Activated T-cell treated with anti-CD3 and anti-CD28 coated beads, Interleukin-2, amount 50 U/mL, for 72 hours (primary cell): ENCODE results near the gene CLDND2. TPM values are rescaled to one million over a fixed set of nuclear protein-coding genes. Genes with fewer than 3 reads are reported as not detected.

Experiments
- ATAC-seq, 2 donors: fragments of 150-1000 bp; cut with Tn5 transposase; replicated peaks in 1 of 2; 2 replicates each; pipeline ENCODE4 v1.10.0; 2021; ENCODE audit warnings: moderate library complexity in 2 of 2, mild to moderate bottlenecking in 1 of 2
- DNase-seq, 2 donors: peaks; one replicate each; pipeline ENCODE4 v3.0.0; 2021 to 2022; ENCODE audit warnings: mixed read lengths in 1 of 2
- H3K27ac Mint-ChIP-seq: one replicate; pipeline ENCODE4 v1.8.0; 2022; ENCODE audit warnings: mild to moderate bottlenecking, moderate library complexity, mixed read lengths
- H3K27me3 Mint-ChIP-seq: one replicate; pipeline ENCODE4 v1.8.0; 2022; ENCODE audit warnings: low read depth, mixed read lengths
- H3K36me3 Mint-ChIP-seq, 2 donors: one replicate each; pipeline ENCODE4 v1.8.0; 2022; ENCODE audit warnings: mixed read lengths in 2 of 2, mild to moderate bottlenecking in 1 of 2; ENCODE audit not compliant: insufficient read depth in 2 of 2
- H3K4me1 Mint-ChIP-seq: one replicate; pipeline ENCODE4 v1.8.0; 2022; ENCODE audit warnings: low read depth, mixed read lengths
- H3K4me3 Mint-ChIP-seq, 2 donors: one replicate each; pipeline ENCODE4 v1.8.0; 2022; ENCODE audit warnings: mild to moderate bottlenecking in 2 of 2, mixed read lengths in 2 of 2, moderate library complexity in 2 of 2
- H3K9me3 Mint-ChIP-seq, 2 donors: one replicate each; pipeline ENCODE4 v1.8.0; 2022; ENCODE audit warnings: mixed read lengths in 2 of 2
- total RNA-seq, 2 donors: library from RNA; stranded (reverse); gene quantifications; one replicate each; pipeline ENCODE4 v1.2.3, GENCODE V29; 2022

Gene CLDND2
- total RNA-seq, 2 donors from 2014 or later: 14.0 to 14.9 TPM

DNA sequence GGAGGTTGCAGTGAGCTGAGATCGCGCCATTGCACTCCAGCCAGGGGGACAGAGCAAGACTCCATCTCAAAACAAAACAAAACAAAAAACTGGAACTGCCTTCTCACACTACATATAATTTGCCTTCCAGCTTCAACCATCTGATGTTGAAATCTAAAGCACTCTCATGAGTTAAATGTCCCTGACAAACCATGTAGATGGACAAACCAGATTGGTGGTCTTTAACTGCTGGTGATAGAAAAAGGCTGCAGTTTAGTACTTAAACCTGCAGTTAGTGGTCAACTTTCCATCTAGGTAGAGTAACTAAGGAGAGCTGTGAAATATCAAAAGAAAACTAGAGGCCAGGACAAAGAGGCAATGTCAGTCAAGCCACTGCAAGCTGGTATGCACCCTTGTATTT, 27.4 kb upstream of the CLDND2 start:
- Mint-ChIP-seq H3K4me1 (peaks cover 57% of the 10 kb centered on the region), H3K27me3 (no peaks in the 10 kb centered on the region), H3K9me3 (peaks cover 0 to 1% of the 10 kb centered on the region in 2 donors), H3K27ac (no peak overlapping the region), H3K4me3 (peak overlapping the region; percentile 95), H3K36me3 (peaks cover 0 to 4% of the 10 kb centered on the region in 2 donors)
- no peak for DNase-seq
- ATAC-seq: no peak

DNA sequence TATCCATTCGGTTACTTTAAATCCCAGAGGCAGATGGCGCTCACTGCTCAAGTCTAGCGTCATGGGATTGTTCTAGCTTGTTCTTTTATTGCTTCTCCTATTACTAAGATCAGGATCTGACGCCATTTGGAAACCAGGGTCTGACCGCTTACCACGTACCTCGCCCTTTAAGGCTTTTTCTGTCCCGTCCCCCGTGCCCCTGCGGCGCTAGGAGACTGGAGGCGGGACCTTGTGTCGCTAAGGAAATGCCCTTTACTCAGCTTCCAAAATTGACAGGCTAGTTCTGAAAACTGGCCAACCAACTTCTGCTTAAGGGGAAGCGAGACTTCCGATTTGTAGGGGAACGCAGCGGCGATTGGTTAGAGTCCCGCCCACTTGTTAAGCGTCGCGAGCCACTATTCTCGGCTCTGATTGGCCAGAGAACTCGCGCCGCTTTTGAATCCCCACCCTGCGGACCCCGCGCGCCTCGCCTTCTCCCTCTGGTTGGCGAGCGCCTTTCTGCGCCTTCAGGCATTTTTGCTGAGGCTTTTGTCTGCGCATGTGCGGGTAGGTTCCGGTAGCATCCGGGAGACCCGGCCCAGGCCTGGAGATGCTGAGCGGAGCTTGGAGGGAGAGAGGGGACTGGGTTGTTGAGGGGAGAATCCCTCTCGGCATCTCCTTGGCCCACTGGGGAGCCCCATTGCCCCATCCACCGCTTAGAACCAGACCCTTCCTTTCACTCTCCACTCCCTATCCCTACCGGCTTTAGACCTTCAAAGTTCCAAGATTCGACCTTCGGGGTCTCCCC, 25.4 kb upstream of the CLDND2 start:
- Mint-ChIP-seq H3K9me3 (peaks cover 0 to 3% of the 10 kb centered on the region in 2 donors), H3K4me3 (peak overlapping the region; percentile 95), H3K36me3 (peaks cover 0 to 2% of the 10 kb centered on the region in 2 donors), H3K27ac (peak overlapping the region; percentile 97), H3K4me1 (peaks cover 70% of the 10 kb centered on the region), H3K27me3 (no peaks in the 10 kb centered on the region)
- peak; percentile 97 to 98 for DNase-seq
- peak; percentile 87 to 89 for ATAC-seq

DNA sequence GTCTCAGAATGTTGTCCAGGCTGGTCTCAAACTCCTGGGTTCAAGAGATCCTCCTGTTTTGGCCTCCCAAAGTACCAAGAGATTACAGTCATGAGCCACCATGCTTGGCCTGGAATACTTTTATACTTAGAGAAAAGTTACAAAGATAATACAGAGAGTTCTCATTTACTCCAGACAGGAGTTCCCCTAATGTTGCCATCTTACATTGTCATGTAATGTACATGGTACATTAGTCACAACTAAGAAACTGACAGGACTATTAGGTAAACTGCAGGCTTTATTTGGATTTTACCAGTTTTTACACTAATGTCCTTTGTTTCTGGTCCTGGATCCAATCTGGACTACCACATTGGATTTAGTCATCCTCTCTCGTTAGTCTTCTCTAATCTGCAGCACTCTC, 23.9 kb upstream of the CLDND2 start:
- peaks cover 0 to 2% of the 10 kb centered on the region in 2 donors for H3K36me3 Mint-ChIP-seq
- H3K4me3 Mint-ChIP-seq: peak overlapping the region; percentile 75 to 79
- H3K27me3 Mint-ChIP-seq: no peaks in the 10 kb centered on the region
- H3K27ac Mint-ChIP-seq: peak overlapping the region; percentile 39
- peaks cover 73% of the 10 kb centered on the region for H3K4me1 Mint-ChIP-seq
- peaks cover 0 to 3% of the 10 kb centered on the region in 2 donors for H3K9me3 Mint-ChIP-seq
- no peak for ATAC-seq
- DNase-seq: no peak

DNA sequence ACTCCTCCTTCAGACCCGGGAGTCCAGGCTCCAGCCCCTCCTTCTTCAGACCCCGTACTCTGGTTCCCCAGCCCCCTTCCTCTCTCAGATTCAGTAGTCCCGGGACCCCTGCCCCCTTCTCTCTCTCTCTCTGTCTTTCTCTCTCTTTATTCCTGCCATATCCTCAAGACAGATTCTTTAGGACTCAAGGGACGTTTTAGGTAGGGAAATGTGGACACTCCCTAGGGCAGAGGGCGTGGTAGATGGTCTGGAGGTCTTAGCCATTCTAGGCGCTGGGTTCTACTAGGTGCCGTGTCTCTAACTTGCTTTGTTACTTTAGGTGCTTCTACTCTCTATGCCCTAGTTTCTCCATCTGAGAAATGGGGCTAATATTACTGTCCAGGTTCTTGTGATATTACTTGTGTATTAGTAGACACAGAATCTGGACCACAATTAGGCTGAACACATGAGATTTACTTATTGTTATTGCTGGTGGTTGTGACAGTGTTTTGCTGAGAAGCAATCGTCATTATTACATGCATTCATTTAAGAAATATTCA, 22.3 kb upstream of the CLDND2 start:
- ATAC-seq: no peak
- Mint-ChIP-seq H3K4me1 (peaks cover 63% of the 10 kb centered on the region), H3K36me3 (peaks cover 0 to 2% of the 10 kb centered on the region in 2 donors), H3K4me3 (peak overlapping the region; percentile 46 to 47), H3K27me3 (no peaks in the 10 kb centered on the region), H3K27ac (peak overlapping the region; percentile 80), H3K9me3 (peaks cover 0 to 3% of the 10 kb centered on the region in 2 donors)
- DNase-seq: no peak

DNA sequence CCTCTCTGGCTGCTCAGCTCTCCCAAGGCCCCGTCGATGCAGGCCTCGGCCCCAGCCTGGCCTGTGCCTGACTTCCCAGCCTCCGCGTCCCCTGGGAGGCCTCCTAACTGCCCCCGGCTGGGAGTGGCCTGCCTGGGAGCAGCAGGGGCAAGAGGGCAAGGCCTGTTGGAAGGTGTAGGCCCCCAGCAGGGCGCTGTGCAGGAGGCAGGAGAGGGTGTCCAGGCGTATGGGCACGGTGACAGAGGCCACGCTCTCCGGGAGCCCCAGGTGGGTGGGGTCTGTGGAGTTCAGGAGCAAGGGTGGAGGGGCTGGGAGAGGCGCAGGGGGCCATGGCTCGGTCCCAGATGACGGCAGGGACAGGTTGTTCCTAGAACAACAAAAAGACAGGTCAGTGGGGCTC, 20.3 kb upstream of the CLDND2 start:
- Mint-ChIP-seq H3K27ac (no peak overlapping the region), H3K27me3 (no peaks in the 10 kb centered on the region), H3K9me3 (peaks cover 0 to 3% of the 10 kb centered on the region in 2 donors), H3K4me3 (no peak overlapping the region), H3K36me3 (peaks cover 0 to 1% of the 10 kb centered on the region in 2 donors), H3K4me1 (peaks cover 52% of the 10 kb centered on the region)
- no peak for ATAC-seq
- DNase-seq: no peak

DNA sequence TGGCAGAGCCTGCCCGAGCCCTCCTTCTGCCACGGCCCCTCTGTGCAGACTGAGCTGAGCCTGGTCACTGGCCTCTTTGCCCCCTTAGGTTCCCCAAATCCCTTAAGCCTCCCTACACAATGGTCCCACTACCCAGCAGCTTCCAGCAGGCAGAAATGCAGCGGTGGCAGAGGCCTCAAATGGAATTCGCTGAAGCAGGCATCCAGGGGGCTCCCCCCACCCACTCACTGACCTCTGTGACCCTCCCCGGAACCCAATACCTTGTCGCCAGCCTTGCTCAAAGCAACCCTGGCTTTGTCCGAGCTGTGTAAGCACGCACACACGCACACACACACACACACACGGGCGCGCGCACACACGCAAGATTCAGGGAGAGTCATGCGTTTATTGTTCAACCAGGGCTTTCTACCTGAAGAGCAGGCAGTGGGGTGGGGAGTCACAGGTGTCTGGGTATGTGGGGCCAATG, 19.2 kb upstream of the CLDND2 start, which contains the start of gene LIM2:
TSS of gene LIM2 (minus strand) at position 51 of the 466 bp plus-strand sequence. CDS start 531 bp downstream, outside the sequence.
- Mint-ChIP-seq H3K4me1 (peaks cover 41% of the 10 kb centered on the region), H3K4me3 (no peak within 1 kb of the TSS), H3K36me3 (peaks cover 0 to 1% of the 10 kb centered on the region in 2 donors), H3K27ac (peak within 1 kb of the TSS; percentile 21), H3K27me3 (no peaks in the 10 kb centered on the region), H3K9me3 (peaks cover 0 to 3% of the 10 kb centered on the region in 2 donors)
- no peak for DNase-seq
- ATAC-seq: peak in 1 of 2 donors; percentile 20

DNA sequence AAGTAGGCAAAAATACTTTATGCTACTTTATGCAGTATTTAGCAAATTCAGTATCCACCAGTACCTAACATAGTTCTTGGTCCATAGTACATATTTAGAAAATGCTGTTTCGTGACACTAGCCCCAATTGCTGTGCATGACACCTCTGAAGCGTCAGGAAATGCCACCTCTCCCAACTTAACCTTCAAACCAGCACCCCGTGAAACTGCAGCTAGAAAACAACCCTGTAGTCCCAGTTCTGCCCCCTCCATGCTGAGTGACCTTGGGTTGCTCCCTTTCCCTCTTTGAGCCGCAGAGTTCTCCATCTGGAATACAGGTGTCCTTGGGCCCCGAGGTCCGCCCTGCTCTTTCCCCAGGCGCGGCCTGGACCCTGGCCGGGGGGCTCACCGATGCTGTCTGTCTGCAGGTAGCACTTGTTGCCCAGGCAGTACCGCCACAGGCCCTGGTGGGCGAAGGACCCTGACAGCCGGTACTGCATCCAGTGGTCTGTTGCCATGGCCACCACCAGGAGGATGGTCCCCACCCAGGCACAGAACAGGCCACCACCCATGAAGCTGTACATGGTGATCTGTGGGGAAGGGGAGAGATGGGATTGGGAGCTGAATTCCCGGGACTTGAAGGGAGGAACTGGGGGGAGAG, 18.2 kb upstream of the CLDND2 start:
- DNase-seq: no peak
- Mint-ChIP-seq H3K36me3 (peaks cover 0 to 6% of the 10 kb centered on the region in 2 donors), H3K4me1 (peaks cover 39% of the 10 kb centered on the region), H3K27me3 (no peaks in the 10 kb centered on the region), H3K4me3 (no peak overlapping the region), H3K9me3 (peaks cover 0 to 3% of the 10 kb centered on the region in 2 donors), H3K27ac (peak overlapping the region; percentile 21)
- ATAC-seq: peak in 1 of 2 donors; percentile 25

DNA sequence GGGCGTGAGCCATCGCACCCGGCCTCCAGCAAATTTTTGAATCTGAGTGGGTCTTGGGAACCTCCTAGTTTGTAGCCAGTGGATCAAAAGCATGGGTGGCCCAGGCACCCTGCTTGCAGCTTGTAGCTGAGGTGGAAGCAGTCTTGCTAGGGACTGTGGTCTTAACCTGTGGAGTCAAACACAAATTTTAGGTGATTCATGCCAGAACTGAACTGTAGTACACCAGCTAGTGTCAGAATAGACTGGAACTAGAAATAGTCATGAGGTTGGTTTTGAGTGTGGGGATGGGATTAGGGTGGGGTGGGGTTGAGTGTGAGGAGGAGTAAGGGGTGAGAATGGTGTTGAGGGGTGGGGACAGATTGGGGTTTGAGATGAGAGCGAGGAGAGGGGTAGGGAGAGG, 13.2 kb upstream of the CLDND2 start:
- ATAC-seq (peak; percentile 46 to 54), DNase-seq (no peak)
- no peak overlapping the region for H3K27ac Mint-ChIP-seq
- no peaks in the 10 kb centered on the region for H3K27me3 Mint-ChIP-seq
- no peaks in the 10 kb centered on the region for H3K9me3 Mint-ChIP-seq
- H3K4me1 Mint-ChIP-seq: peaks cover 29% of the 10 kb centered on the region
- H3K36me3 Mint-ChIP-seq: peaks cover 3 to 10% of the 10 kb centered on the region in 2 donors
- no peak overlapping the region for H3K4me3 Mint-ChIP-seq

DNA sequence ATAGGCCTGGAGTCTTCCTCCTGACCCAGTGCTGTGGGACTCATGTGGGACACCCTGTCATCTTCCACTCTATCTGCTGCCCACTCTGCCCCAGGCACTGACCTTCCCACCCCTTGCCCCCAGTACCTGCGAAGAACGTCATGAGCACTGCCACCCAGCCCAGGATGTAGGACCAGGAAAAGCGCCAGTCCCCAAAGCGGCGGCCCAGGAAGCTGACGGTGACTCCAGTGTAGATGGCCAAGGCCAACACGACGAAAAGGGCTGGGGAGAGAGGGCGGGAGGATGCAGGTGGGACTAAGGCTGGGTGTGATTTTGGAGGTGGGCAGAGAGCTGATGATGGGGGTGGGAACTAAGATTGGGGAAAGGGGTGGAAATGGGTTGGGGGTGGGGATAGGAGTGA, 11.6 kb upstream of the CLDND2 start:
- Mint-ChIP-seq H3K9me3 (no peaks in the 10 kb centered on the region), H3K36me3 (peaks cover 3 to 10% of the 10 kb centered on the region in 2 donors), H3K4me1 (peaks cover 43% of the 10 kb centered on the region), H3K4me3 (no peak overlapping the region), H3K27ac (peak overlapping the region; percentile 86), H3K27me3 (no peaks in the 10 kb centered on the region)
- ATAC-seq (peak in 1 of 2 donors; percentile 5), DNase-seq (no peak)

DNA sequence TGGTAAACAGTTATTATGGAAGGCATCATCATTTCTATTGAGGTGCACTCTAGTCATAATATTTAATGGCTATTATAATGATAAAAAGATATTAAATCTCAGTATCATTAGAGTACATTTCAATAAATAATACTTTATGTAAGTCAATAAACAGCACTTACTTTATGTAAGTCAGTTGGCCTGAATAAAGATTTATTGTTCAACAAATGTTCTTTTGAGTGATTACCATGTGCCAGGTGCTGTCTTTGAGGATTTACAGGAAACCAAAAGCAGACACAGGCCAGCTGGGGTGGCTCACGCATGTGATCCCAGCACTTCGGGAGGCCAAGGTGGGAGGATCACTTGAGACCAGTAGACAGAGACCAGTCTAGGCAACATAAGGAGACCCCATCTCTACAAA, 8.6 kb upstream of the CLDND2 start:
- H3K4me1 Mint-ChIP-seq: peaks cover 66% of the 10 kb centered on the region
- no peak overlapping the region for H3K27ac Mint-ChIP-seq

DNA sequence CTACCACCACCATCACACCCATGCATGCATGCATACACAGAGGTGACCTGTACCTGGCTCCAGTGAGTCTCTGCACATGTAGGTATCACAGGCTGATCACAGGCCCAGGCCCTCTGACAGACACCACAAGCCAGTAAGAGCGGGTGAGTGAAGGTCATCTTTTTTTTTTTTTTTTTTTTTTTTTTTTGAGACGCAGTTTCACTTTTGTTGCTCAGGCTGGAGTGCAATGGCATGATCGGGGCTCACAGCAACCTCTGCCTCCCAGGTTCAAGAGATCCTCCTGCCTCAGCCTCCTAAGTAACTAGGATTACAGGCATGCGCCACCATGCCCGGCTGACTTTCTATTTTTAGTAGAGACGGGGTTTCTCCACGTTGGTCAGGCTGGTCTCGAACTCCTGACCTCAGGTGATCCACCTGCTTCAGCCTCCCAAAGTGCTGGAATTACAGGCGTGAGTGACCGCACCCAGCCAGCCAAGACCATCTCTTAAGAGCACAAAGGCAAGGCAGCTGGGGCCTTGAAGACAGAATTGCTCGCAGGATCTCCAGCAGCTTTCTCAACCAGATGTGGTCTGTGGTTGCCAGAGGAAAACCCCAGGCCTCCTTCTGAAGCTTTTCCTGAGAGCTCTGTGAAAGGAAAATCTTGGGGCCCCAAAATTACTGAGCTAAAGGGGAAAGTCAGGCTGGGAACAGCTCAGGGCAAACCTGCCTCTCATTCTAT, 6.9 kb upstream of the CLDND2 start:
- ATAC-seq: peak; percentile 19 to 29
- Mint-ChIP-seq H3K27ac (peak overlapping the region; percentile 76), H3K4me1 (peaks cover 76% of the 10 kb centered on the region), H3K4me3 (peak overlapping the region; percentile 76 to 77), H3K36me3 (peaks cover 6 to 11% of the 10 kb centered on the region in 2 donors), H3K9me3 (no peaks in the 10 kb centered on the region), H3K27me3 (no peaks in the 10 kb centered on the region)
- peak; percentile 53 to 57 for DNase-seq

More for the DNA sequence above, 8.6 kb upstream of the CLDND2 start:
- Mint-ChIP-seq H3K27me3 (no peaks in the 10 kb centered on the region), H3K36me3 (peaks cover 5 to 11% of the 10 kb centered on the region in 2 donors), H3K4me3 (no peak overlapping the region), H3K9me3 (no peaks in the 10 kb centered on the region)
- ATAC-seq (no peak), DNase-seq (no peak)

DNA sequence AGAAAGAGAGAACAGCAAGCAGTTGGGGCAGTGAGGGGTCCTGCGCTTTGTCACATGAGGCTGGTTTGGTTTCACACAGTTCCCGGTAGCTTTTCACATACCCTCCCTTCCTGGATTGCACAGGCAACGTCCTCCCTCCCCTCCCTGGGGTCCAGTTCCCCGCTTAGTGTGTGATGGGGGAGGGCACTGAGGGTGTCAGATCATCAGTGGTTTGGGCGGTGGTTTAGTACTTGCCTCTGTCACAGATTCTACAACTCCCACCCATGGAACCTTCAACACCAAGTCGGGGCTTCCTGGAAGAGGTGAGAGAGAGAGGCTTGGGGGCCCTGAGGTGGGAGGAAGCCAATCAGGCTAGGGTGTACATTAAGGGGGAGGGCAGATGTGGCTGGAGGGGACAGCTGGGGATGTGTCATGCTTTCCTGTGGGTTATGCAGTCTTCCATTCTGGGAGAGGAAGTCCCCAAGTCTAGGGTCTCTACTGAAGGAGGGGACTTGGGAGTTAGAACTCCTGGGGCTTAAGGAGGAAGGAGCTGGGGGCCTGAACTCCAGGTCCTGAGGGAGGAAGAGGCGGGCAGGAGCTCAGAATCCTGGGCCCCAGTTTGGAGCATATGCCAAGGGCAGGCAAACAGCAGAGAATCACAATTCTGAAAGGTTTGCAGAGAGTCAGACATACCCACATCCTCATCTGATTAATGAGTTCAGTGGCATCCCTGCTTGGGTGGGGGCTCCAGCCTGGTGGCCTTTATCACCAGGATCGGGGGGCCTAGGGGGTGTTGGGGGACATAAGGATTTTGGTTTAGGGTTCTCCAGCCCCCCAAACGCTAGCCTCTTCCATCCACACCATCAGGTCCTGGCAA, 4.1 kb upstream of the CLDND2 start, which contains the start of gene NKG7:
TSS of gene NKG7 (minus strand) at position 6 of the 856 bp plus-strand sequence. CDS start 119 bp downstream, outside the sequence.
- no peaks in the 10 kb centered on the region for H3K9me3 Mint-ChIP-seq
- peaks cover 10 to 16% of the 10 kb centered on the region in 2 donors for H3K36me3 Mint-ChIP-seq
- H3K27ac Mint-ChIP-seq: peak within 1 kb of the TSS; percentile 80
- H3K27me3 Mint-ChIP-seq: no peaks in the 10 kb centered on the region
- ATAC-seq (peak; percentile 81 to 82), DNase-seq (peak; percentile 84 to 88)
- peaks cover 82% of the 10 kb centered on the region for H3K4me1 Mint-ChIP-seq
- peak within 1 kb of the TSS; percentile 99 for H3K4me3 Mint-ChIP-seq
